HCT116 (cell line): Measurements from ENCODE around the gene SORCS2. TPM values are rescaled to one million over a fixed set of nuclear protein-coding genes. Genes with fewer than 3 reads are reported as not detected.

Source experiments
- ATAC-seq: fragments of 200-7000 bp; cut with Tn5 transposase; 2 replicates; pipeline ENCODE4 v1.9.1; 2020; ENCODE audit warnings: mild to moderate bottlenecking, moderate library complexity
- BruUV-seq: library from RNA; stranded (reverse); fragments of 400-500 nt; replicated peaks from 2 replicates; lab custom pipeline; 2021; lab: Mats Ljungman, UMichigan
- CTCF ChIA-PET: fragments of 300-600 bp; sonication (Branson Sonifier 250); formaldehyde crosslinking; loops from one replicate; lab custom pipeline; 2021; ENCODE audit warnings: antibody characterized with exemption; lab: Charles Lee
- POLR2A ChIA-PET: fragments of 300-600, 350-600 bp; sonication (Branson Sonifier 250); formaldehyde crosslinking; loops from one replicate; lab custom pipeline; 2021; ENCODE audit warnings: antibody characterized with exemption; lab: Charles Lee
- RAD21 ChIA-PET, 2 experiments: fragments of 300-600 bp; sonication (Branson Sonifier 250); formaldehyde crosslinking; loops; one replicate each; lab custom pipeline; 2023; ENCODE audit warnings: low total read pairs in 2 of 2; ENCODE audit not compliant: uncharacterized antibody in 2 of 2, unreplicated experiment in 2 of 2, low non-redundant PET in 1 of 2; lab: Charles Lee
- DNase-seq: peaks from one replicate; pipeline ENCODE4 v3.0.0-alpha.2; 2010; ENCODE audit warnings: low read depth, low spot score
- H2AFZ ChIP-seq: fragments of 200-600 bp; shearing (Covaris generic), sonication (generic); 2 replicates; pipeline ENCODE4 v1.6.1; 2017; ENCODE audit warnings: low read depth, mixed run types, mixed read lengths, antibody characterized with exemption, low read length; ENCODE audit not compliant: poor library complexity, severe bottlenecking
- H3K27ac ChIP-seq: 2 replicates; pipeline ENCODE4 v1.5.1; 2012; ENCODE audit warnings: low read depth, low read length
- H3K27me3 ChIP-seq: fragments of 200-600 bp; sonication (generic); 2 replicates; pipeline ENCODE4 v1.6.1; 2016; ENCODE audit warnings: mixed run types, low read length, mixed read lengths; ENCODE audit not compliant: insufficient read depth
- H3K36me3 ChIP-seq, 2 experiments: fragments of 200-500 bp in 1 of 2; fragments of 200-600 bp in 1 of 2; sonication (Bioruptor generic) in 1 of 2; sonication (generic) in 1 of 2; 2 replicates each; pipeline versions ENCODE4 v1.5.1 to v1.6.1; 2014 to 2016; ENCODE audit warnings: low read length in 2 of 2, inconsistent platforms in 1 of 2, mixed read lengths in 1 of 2, mixed run types in 1 of 2; ENCODE audit not compliant: insufficient read depth in 2 of 2, control insufficient read depth in 1 of 2
- H3K4me1 ChIP-seq, 2 experiments: fragments of 200-600 bp in 1 of 2; sonication (generic) in 1 of 2; 2 replicates each; pipeline versions ENCODE4 v1.5.1 to v1.6.1; 2012 to 2017; ENCODE audit warnings: low read length in 2 of 2, inconsistent platforms in 1 of 2, mild to moderate bottlenecking in 1 of 2, mixed read lengths in 1 of 2, mixed run types in 1 of 2, moderate library complexity in 1 of 2; ENCODE audit not compliant: insufficient read depth in 2 of 2, control insufficient read depth in 1 of 2
- H3K4me2 ChIP-seq: fragments of 200-600 bp; sonication (generic); 2 replicates; pipeline ENCODE4 v1.6.1; 2017; ENCODE audit warnings: mixed run types, low read length, mixed read lengths
- H3K4me3 ChIP-seq, 2 experiments: fragments of 200-600 bp in 1 of 2; sonication (generic) in 1 of 2; replicated peaks in 1 of 2; 2 replicates each; pipeline ENCODE4 v1.5.1; 2011 to 2016; ENCODE audit warnings: low read length in 2 of 2, control low read depth in 1 of 2, low read depth in 1 of 2, mild to moderate bottlenecking in 1 of 2, mixed read lengths in 1 of 2, mixed run types in 1 of 2
- H3K79me2 ChIP-seq: fragments of 200-600 bp; sonication (generic); 2 replicates; pipeline ENCODE4 v1.6.1; 2017; ENCODE audit warnings: mild to moderate bottlenecking, mixed run types, low read length, moderate library complexity, mixed read lengths; ENCODE audit not compliant: insufficient read depth
- H3K9ac ChIP-seq: fragments of 200-600 bp; sonication (generic); 2 replicates; pipeline ENCODE4 v1.6.1; 2016; ENCODE audit warnings: low read length, mixed read lengths
- H3K9me2 ChIP-seq: fragments of 200-600 bp; sonication (generic), shearing (Covaris generic); 2 replicates; pipeline ENCODE4 v1.6.1; 2017; ENCODE audit warnings: mixed run types, mild to moderate bottlenecking, moderate library complexity; ENCODE audit not compliant: insufficient read depth
- H3K9me3 ChIP-seq, 2 experiments: fragments of 200-500 bp in 1 of 2; fragments of 200-600 bp in 1 of 2; sonication (Bioruptor generic) in 1 of 2; sonication (generic) in 1 of 2; 2 replicates each; pipeline ENCODE4 v1.6.1; 2014 to 2017; ENCODE audit warnings: low read length in 2 of 2, mixed read lengths in 2 of 2, inconsistent platforms in 1 of 2, low read depth in 1 of 2, mild to moderate bottlenecking in 1 of 2, mixed run types in 1 of 2, moderate library complexity in 1 of 2; ENCODE audit not compliant: control insufficient read depth in 1 of 2, insufficient read depth in 1 of 2
- H4K20me1 ChIP-seq: fragments of 200-600 bp; sonication (generic), shearing (Covaris generic); 2 replicates; pipeline ENCODE4 v1.6.1; 2017; ENCODE audit warnings: mixed run types, mild to moderate bottlenecking, moderate library complexity; ENCODE audit not compliant: insufficient read depth
- EGR1 ChIP-seq: IDR thresholded peaks from 2 replicates; pipeline ENCODE4 v1.6.1; 2012; ENCODE audit warnings: low read depth
- EZH2 ChIP-seq: fragments of 200-600 bp; sonication (generic); IDR thresholded peaks from 2 replicates; pipeline ENCODE4 v1.6.1; 2017; ENCODE audit warnings: antibody characterized with exemption, mixed run types
- JUND ChIP-seq: IDR thresholded peaks from 2 replicates; pipeline ENCODE4 v1.6.1; 2012
- REST ChIP-seq: IDR thresholded peaks from 2 replicates; pipeline ENCODE4 v1.6.1; 2012; ENCODE audit warnings: low read depth
- SP1 ChIP-seq: IDR thresholded peaks from 2 replicates; pipeline ENCODE4 v1.6.1; 2012; ENCODE audit warnings: low read depth
- SRF ChIP-seq: IDR thresholded peaks from 2 replicates; pipeline ENCODE4 v1.6.1; 2012; ENCODE audit warnings: low read depth
- TCF7L2 ChIP-seq: IDR thresholded peaks from 2 replicates; pipeline ENCODE4 v1.7.0; 2011; ENCODE audit warnings: borderline replicate concordance, inconsistent platforms; ENCODE audit not compliant: insufficient read depth, insufficient read length; ENCODE audit errors: extremely low read depth
- ZFX ChIP-seq: fragments of 450-650 bp; IDR thresholded peaks from 2 replicates; pipeline ENCODE4 v1.6.1; 2017
- intact Hi-C: fragments of 100-400 bp; cut with micrococcal nuclease; formaldehyde crosslinking; loops from 2 replicates; pipeline ENCODE4 v1.10.0; 2022
- total RNA-seq: library from RNA; stranded (reverse); gene quantifications from one replicate; pipeline ENCODE4 v1.2.1, GENCODE V29; 2021; ENCODE audit not compliant: unreplicated experiment

The SORCS2 gene
- total RNA-seq, 1 experiment from 2014 or later, result 0.37 TPM

GRCh38 chr4:7427361-7427760 lies 235.0 kb downstream of the SORCS2 start:
- no peaks in the 10 kb centered on the region for H3K9me3 ChIP-seq
- H3K36me3 ChIP-seq, result no peaks in the 10 kb centered on the region
- intact Hi-C loops, result no loop called here
- no peak overlapping the region for H3K27ac ChIP-seq
- peaks cover 23 to 26% of the 10 kb centered on the region in 2 experiments for H3K4me1 ChIP-seq
- no peak overlapping the region for H3K4me2 ChIP-seq
- H2AFZ ChIP-seq, result no peak overlapping the region
- RAD21 ChIA-PET, result no interaction called here
- H3K9ac ChIP-seq, result no peak overlapping the region
- CTCF ChIA-PET, result no interaction called here
- H3K4me3 ChIP-seq, result no peak overlapping the region
- no TSS peak for BruUV-seq
- TF ChIP-seq TCF7L2 (no peak), EGR1 (no peak), REST (no peak), JUND (no peak), ZFX (no peak), SP1 (no peak)
- DNase-seq (no peak), ATAC-seq (no peak)
- H4K20me1 ChIP-seq, result no peaks in the 10 kb centered on the region
- H3K27me3 ChIP-seq, result no peaks in the 10 kb centered on the region
- no peaks in the 10 kb centered on the region for H3K9me2 ChIP-seq
- POLR2A ChIA-PET, result no interaction called here
- no peaks in the 10 kb centered on the region for H3K79me2 ChIP-seq

GRCh38 chr4:7427831-7428260 lies 235.5 kb downstream of the SORCS2 start:
- H3K4me3 ChIP-seq, result no peak overlapping the region
- H2AFZ ChIP-seq, result no peak overlapping the region
- RAD21 ChIA-PET, result no interaction called here
- H3K4me1 ChIP-seq, result peaks cover 23 to 26% of the 10 kb centered on the region in 2 experiments
- no TSS peak for BruUV-seq
- H3K27ac ChIP-seq, result no peak overlapping the region; the same call in 1 of the 2 replicates
- no peaks in the 10 kb centered on the region for H4K20me1 ChIP-seq
- H3K9me2 ChIP-seq, result no peaks in the 10 kb centered on the region
- DNase-seq (no peak), ATAC-seq (no peak)
- H3K79me2 ChIP-seq, result no peaks in the 10 kb centered on the region
- intact Hi-C loops, result no loop called here
- CTCF ChIA-PET, result no interaction called here
- no peak overlapping the region for H3K4me2 ChIP-seq
- no peak overlapping the region for H3K9ac ChIP-seq
- no peaks in the 10 kb centered on the region for H3K9me3 ChIP-seq
- H3K27me3 ChIP-seq, result no peaks in the 10 kb centered on the region
- TF ChIP-seq SRF (no peak), EZH2 (no peak), REST (no peak)
- H3K36me3 ChIP-seq, result no peaks in the 10 kb centered on the region
- POLR2A ChIA-PET, result no interaction called here
